GF-D8 (cell line): Measurements from ENCODE around the gene SLC35A2.
A peak's percentile ranks its signal among the peaks of the same experiment; 100 is the strongest.

Experiments used
- DNase-seq: peaks from one replicate; lab custom pipeline; 2025; lab: John Stamatoyannopoulos, UW

SLC35A2 gene

DNA sequence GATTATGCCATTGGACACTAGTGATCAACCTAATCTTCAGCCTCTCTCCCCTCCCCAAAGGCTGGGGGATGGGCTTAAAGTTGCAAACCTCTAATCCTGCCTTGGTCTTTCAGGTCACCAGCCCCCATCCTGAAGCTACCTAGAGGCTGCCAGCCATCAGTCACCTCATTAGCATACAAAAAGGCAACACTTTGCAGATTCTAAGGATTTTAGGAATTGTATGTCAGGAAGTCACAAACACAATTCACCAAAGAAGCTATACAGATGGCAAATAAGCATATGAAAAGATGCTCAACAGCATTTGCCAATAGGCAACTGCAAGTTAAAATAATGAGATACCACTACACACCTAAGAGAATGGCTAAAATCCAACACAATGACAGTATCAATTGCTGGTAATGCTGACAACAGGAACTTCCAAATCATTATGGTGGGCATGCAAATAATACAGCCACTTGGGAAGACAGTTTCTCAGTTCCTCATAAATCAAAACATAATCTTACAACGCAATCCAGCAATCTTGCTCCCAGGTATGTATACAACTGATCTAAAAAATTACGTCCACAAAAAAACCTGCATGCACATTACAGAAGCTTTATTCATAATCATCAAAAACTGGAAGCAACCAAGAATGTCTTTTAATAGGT lies 16.4 kb upstream of the SLC35A2 start:
- no peak for DNase-seq

DNA sequence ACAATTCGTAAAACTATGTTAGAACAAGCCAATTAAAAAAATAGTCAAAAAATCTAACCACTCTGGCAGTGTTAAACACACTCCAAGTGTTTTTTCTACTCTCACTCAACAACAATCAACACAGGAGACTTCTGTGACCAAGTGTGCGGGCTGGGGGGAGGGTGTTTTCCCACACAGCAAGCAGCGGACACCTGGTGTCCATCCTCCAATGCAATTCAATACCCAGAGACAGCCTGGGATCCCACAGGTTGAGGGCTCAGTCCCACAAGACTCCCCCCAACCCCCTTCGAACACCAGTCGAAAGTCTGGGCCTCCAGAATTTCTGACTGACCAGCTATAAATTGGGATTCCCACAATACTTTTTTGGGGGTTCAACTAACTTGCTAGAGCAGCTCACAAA lies 15.7 kb upstream of the SLC35A2 start:
- no peak for DNase-seq

DNA sequence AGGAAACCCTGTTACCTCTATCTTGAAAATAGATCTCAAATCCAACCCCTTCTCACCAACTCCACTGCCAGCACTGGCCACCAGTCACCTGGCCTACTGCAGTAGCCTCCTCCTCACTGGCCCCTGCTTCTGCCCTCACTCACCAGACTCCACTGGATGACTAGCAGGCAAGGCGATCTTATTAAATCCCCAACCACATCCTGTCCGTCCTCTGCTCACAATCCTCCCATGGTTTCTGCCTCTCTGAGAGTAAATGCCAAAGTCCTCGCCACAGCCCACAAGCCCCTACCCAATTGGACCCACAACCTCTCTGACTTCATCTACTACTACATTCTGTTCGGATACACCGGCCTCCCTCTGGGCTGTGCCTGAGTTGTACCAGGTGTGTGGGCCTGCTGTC lies 12.8 kb upstream of the SLC35A2 start:
- DNase-seq: no peak

DNA sequence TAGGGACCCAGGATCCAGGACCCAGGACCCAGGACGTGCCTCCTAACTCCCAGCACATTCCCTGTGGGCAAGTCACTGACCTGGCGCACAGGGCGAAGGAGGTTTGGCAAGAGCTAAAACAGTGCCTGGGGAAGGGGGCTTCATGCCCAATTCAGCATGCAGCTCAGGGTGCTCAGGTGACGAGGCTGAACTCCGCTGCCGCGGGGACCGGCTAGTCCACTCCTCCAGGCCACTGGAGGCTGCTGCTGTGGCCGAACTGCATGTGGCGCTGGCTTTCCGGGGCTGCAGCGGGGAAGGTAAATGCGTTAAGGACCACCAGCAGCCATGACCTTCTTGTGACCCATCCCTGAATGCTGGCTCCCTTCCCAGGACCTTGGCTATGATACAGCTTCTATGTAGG lies 12.3 kb upstream of the SLC35A2 start:
- no peak for DNase-seq

DNA sequence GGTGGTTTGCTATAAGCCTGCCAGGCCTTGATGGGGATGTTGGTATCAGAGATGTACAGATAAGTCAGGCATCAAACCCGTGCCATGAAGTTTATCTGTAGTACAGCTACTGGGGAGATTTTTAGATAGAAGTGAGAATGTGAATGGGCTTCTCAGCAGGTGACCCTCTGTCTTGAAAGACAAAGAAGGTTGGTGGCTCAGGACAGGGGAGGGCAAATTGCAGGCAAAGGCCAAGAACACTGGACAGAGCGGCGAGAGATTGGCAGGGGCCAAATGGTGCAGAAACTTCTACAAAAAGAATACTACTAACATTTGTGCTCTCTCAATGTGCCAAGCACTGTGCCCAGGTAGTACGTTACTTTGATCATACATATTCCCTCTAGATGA lies 9.3 kb upstream of the SLC35A2 start:
- DNase-seq: no peak

DNA sequence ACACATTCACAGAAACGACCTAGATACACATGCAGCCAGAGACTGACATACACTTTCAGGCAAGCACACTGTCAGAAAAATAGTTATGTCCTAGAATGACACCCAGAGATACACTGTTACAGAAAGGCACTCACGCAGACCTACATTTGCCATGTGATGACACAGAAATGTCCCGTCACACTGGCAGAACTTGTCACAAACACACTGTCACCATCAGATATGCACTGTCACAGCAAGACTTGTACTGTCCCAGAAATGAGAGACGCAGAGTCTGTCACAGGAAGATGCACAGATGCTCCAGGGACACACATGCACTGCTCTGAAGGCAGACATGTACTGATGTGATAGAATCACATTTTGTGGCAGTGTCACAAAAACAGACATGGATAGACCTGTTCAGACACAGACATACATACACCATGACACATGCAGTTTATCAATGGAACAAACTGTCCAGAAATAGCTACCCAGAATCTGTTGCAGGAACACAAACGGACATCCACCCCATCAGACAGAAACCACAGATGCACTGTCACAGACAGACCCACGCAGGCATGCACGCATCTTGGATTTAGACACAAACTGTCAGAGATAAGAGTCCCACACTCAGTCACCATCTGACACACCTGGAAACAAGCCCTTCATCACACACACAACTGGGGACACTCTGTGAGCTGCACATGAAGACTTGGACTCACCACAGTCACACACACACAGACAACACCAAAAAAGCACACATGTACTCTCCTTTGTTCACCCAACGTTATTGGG lies 8.7 kb upstream of the SLC35A2 start:
- DNase-seq: no peak

DNA sequence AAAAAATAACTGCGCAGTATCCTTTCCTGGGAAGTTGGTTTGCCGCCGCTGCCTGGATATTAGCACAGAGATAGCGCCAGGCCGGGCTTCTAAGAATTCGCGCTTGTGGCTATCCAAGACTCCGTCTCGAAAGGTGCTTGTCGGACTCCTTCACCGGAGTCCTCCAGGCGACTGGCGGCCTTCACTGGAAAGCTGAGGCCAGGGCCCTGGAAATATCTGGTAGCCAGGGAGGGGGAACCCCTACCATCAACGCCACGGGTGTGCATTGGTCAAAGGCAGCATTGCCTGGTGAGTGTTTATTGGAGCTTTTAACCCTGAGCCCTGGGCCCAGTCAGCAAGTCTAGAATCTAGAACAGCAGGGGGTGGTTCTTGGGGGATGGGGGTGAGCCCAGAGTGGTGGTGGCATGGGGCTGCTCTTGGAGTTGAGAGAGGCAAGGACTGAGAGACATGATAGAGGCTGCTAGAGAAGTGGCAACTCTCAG lies 8.0 kb upstream of the SLC35A2 start:
- DNase-seq: no peak

DNA sequence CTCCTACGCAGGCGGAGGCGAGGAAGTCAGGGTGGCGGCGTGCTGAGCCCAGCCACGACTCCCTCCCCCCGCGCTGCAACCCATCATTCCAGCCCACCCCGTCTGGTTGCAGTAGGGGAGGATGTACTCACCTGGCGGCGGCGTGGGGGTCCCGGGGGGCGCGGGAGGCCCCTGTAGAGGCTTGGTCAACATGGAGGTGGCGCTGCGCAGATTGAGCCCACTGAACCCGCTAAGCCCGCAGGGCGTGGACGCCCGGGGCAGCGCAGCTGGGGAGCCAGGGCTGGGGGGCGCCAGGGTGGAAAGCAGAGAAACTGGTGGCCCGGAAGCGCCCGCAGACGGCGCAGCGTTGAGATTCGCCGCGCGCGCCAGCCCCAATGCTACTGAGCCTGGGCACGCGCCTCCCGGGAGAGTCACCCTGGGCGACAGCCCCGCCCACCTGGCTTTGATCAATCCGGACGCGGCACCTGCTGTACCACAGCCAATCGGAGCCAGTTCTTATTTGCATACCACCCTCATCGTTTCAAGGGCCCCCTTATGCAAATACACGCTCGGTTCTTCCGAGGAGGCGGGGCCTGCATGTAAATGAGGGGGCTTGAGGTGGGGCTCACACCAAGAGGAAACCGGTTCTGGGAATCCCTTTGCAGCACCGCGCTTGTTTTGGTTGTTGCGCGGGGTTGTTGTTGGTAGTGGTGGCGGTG lies 7.3 kb upstream of the SLC35A2 start, which contains the start of gene PIM2:
Gene PIM2, minus strand, starts transcription at position 382 of the 698 bp plus-strand sequence. Its CDS starts 190 bp downstream, at position 192.
- DNase-seq: peak; percentile 83

DNA sequence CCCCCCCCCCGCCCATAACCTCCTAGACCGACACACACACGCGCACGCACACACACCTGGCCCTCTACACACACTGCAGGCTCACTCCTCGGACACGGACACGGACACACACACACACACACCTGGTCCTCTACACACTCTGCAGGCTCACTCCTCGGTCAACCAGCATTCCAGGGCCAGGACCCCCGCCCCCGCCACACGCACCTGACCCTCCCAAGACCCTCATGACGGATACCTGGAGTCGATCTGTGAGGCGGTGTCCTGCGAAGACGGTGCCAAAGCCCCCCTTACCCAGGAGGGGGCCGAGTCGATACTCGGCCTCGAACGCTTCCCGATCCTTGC lies 6.8 kb upstream of the SLC35A2 start:
- no peak for DNase-seq

DNA sequence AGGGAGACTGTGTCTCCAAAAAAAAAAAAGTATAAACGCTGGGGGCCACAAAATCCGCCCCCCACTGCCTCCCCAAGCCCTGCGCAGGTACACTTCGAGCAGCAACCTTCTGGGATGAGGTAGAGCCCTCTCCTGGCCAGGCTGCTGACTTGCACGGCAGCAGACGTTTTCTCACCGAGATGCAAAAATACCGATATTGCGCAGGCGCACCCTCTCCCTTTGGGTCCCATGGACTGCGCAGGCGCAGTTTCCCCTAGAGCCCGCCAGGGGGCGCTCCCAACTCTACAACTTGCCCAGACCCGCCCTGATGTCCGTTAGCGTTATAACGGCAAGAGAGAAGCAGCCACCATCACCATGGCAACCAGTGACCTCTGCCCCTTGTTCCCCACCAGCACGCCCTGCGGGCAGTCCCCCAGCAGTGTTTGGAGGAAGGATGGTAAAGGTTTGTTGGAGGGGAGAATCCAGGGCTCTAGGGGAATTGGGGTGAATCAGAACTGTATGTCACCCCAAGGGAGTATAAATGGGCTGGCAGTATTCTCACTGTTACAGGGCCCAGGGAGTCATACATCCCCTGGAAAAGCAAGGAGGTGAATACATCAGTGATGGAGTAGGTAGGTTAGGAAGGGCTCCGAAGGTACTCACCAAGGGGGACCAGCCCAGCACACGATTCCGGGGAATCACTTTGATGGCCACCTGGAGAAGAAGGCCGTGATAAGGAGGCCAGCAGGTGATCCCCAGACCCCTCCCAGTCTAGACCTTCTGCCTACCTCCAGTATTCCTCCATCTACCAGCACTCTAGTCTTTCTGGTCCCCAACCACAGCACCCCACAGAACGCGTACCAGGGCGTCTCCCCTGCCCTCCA lies 5.9 kb upstream of the SLC35A2 start:
- peak; percentile 68 for DNase-seq

DNA sequence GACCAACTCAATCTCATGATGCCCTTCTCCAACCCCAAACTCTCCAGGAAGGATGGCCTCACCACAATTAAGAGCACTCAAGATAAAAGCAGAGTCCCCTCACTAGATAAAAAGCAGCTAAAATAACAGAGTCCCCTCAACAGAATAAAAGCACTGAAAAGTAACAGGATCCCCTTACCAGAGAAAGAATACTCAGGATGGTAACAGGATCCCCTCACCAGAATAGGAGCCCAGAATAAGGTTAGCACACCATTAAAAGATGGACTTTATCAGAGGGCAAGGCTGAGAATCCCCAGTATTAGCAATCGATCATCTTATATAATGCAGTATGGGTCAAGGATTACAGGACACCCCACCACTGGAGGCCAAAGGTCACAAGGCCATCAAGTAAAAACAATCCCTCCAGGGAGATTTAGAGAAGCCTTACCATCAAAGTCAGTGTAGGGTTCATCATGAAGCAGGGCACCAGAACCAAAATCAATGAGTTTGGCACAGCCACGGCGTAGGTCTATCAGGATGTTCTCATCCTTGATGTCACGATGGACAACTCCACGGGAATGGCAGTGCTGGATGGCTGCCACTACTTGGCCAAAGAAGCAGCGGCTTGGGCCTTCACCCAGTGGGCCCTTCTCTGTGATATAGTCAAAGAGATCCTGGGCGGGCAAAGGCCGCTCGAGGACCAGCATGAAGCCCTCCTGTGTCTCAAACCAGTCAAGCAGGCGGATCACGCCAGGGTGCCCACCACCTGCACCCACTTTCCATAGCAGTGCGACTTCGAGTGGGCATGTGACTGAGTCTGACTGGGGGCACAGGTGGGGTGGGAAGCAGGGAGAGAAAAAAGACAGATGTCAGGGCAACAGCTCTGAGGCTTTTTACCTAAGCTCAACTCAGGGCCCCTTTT lies 3.4 kb upstream of the SLC35A2 start:
- no peak for DNase-seq

DNA sequence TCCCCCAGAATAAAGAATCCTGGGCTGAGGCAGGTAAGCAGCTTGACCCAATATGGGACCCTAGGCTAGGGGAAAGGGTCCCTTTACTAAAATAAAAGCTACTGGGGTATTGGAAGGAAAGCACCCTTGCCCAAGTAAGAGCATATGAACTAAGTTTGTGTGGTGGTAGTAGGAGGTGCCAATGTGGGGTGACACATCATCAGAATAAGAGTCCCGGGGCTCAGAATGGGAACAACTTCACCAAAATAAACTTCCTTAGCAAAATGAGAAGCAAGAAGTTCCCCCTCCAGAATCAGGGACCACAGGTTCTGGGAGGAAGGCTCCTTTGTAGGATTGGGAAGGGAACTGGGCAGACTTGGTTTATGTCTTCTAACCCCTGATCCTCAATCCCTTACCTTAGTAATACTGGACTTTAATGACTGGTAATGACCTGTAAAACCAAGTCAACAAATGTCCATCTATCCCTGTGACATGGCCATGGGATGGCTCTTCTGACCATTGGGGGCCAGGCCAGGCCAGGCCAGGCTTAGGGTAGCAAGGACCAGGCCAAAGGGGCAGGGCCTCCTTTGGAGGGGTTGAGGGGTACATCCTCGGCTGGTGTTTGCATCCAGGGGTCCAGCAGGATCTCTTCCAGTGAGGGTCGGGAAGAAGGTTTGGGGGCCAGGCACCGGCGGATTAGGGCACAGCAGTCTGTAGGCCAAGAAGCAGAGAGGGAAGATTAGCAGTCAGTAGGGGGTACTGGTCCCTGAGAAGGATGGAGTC lies 2.3 kb upstream of the SLC35A2 start:
- DNase-seq: no peak

DNA sequence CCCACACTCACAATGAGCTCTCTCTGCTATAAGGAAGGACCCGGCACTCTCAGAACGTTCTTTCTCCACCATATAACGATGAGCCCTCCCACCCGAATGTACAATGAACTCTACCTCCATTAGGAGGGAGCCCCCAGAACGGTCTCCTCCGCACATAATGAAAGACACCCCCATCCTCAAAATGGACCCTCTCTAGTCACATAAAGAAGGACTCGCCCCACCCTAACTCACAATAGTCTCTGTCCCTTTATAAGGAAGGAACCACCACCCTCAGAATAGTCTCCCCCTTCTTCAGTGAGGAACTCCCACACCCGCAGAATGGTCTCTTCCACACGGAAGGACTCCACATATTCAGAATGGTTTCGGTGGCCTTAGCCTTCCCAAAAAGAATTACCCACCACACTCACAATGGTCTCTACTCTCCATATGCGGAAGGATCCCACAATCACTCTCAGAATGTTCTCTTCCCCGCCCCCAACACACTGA lies 477 bp downstream of the SLC35A2 start:
- peak; percentile 9 for DNase-seq

DNA sequence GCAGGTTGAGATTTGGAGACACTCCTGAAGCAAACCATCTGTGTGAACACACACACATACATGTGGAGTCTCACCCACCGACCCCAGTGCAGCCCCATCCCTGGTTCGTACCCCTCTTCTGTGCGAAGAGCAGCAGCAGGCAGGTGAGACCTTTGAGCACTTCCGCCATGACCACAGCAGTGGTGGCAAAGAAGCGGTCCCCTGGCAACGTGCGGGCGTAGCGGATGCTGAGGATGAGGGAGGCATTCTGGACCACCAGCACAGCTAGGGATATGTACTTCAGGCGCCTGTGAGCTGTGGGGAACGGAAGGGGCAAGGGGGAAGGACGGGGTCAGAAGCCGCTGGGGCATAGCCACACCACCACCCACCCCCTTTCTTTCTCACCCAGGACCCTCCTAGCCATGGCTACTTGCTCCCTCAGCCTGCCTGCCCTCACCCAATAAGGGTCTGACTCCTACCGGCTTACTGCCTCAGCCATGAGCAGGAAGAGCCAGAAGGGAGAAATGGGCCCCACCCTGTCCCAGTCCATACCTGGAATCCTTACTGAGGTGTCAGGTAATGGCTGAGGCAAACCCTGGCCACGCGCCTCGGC lies 1.6 kb downstream of the SLC35A2 start:
- no peak for DNase-seq

DNA sequence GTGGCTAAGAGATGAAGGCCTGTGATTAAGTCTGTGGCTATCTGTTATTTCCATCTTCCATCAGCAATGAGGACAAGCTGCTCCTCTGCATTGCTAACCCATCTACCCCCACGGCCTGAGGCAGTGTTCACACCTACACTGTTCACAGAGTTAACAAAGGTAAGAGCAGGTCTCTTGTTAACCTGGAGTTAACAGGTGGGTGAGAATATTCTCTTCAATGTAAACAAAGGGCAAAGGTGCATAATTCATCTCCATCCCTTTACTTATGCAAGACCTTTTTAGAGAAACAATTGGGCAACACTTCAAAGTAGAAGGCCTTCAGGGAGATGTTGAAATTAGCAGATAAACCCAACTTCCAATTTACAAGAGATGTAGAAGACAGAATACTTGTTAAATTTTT lies 2.8 kb downstream of the SLC35A2 start:
- no peak for DNase-seq

DNA sequence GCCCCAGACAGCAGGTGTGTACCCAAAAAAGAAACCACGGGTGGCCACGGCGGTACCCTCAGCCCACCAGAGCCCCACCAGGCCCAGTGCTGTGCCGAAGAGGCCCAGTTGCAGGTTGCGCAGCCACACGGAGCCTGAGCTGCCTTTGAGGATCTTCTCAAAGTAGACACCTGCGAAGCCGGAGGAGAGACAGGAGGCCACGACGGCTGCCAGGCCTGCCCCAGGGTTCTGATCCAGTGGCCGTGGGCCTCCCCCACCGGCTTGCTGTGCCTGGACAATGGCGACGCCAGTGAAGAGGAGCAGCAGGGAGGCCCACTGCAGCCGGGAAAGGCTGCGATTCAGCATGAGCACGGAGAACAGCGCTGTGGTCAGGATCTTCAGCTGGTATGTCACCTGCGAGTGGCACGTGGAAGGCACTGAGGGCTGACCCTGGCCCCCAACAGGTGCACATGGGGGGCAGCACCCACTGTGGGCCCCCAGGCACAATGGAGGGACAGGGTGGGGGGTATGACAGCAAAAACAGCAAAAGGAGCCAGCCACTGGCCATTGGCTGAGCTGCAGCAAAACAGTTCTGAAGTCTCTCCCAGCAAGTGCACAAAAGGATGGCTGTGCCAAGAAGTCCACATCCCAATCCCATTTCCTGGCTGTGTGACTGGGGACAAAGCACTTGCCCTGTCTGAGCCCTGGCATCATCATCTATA lies 6.2 kb downstream of the SLC35A2 start:
- DNase-seq: no peak

DNA sequence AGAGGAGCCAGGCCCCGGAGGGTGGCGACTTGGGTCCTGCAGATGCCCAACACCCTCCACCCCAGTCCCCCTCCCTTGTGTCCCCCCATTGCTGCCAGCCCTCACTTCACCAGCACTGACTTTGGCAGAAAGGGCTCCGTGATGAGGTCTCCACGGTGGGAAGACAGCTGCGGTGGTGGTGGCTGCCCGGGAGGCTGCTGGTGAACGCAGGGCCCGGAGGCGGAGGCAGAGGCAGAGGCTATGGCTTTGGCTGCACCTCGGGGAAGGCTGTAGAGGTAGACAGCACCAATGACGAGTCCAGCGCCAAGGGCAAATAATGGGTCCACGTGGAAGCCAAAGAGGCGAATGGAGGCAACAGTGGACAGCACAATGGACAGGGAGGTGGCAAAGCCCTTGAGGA lies 6.8 kb downstream of the SLC35A2 start:
- DNase-seq: no peak

DNA sequence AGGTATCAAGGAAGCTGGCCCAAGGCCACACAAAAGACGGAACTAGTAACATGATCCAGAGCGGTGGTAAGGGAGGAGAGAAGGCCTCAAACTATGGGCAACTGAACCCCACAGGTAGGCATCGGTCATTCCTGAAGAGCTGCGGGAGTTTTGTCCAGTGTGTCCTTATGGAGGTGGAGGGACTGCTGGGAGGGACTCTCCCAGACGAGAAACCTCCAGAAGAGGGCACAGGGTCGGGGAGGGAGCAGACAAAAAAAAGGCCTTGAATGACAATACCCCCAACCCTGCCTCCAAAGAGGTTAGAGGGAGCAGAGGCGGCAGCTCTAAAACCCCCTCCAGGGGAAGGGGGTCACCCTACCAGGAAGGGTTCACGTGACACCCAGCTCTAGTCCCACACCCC lies 7.3 kb downstream of the SLC35A2 start:
- no peak for DNase-seq

DNA sequence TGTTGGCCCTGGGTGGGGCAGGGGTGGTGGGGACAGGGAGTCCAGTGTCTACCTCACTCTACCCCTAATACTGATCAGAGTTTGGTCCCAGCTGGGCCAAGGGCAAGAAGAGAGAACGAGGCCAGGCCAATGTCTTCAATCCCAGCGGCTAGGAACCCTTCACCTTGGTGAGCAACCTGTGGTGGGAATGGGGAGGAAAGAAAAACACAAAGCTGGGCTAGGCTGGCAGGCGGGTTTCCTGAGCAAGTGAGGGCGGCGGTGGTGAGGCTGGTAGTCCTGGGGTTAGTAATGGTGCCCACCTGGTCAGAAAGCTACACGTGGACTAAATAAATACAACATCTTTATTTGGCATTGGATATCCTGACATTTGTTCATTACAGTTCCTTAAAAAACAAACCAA lies 8.2 kb downstream of the SLC35A2 start:
- DNase-seq: no peak
